ENCODE measurements around the gene ARHGAP18. TPM values are rescaled to one million over a fixed set of nuclear protein-coding genes. Genes with fewer than 3 reads are reported as not detected.

ARHGAP18 gene
- total and polyA plus RNA-seq, 10 of the 15 experiments (the other 5 are each of a cell fraction or from before 2014, with no cell fraction given): 18.2 to 52.2 (median 31.7) TPM

GRCh38 chr6:129634411-129635230 lies 75.4 kb downstream of the ARHGAP18 start:
- Histone ChIP-seq H3K27me3 (replicated peaks in 1 of 2; ENCODE audit: control insufficient read depth in 2 of 2, insufficient read depth in 2 of 2, low read length in 1 of 2) (no peaks in the 10 kb centered on the region), H3K36me3 (ENCODE audit: control insufficient read depth in 2 of 2, insufficient read depth in 2 of 2, low read length in 1 of 2) (peaks cover 8 to 30% of the 10 kb centered on the region in 2 experiments), H3K9ac (ENCODE audit: control insufficient read depth, insufficient read depth, low read length) (no peak overlapping the region), H3K79me2 (ENCODE audit: control insufficient read depth, insufficient read depth, low read length) (peaks cover 1% of the 10 kb centered on the region), H3K9me3 (replicated peaks; ENCODE audit: control insufficient read depth, insufficient read depth, low read length) (no peaks in the 10 kb centered on the region; the same call in 2 of the 3 replicates), H4K20me1 (ENCODE audit: control insufficient read depth, insufficient read depth) (no peaks in the 10 kb centered on the region), H3K27ac (ENCODE audit: control insufficient read depth, insufficient read depth) (no peak overlapping the region), H2AFZ (ENCODE audit: control insufficient read depth, low read depth, low read length) (no peak overlapping the region), H3K4me2 (ENCODE audit: control insufficient read depth, insufficient read depth) (no peak overlapping the region), H3K4me1 (ENCODE audit: control insufficient read depth, insufficient read depth, low read length) (peaks cover 16% of the 10 kb centered on the region; the same call in 1 of the 2 replicates), H3K4me3 (no peak overlapping the region)
- DNase-seq (ENCODE audit: low read depth, low spot score) (no peak), ATAC-seq (peak; percentile 70), FAIRE-seq (no peak)
- ChIA-PET POLR2A (interaction anchor here (1.2 kb wide), 1 partner anchor 11 kb away, joined by 4 read pairs; no protein-coding TSS in a partner anchor), CTCF (interaction anchor here (0.7 kb wide), 1 partner anchor 37 kb away, joined by 3 read pairs; no protein-coding TSS in a partner anchor), SMC1A (ENCODE audit: uncharacterized antibody, unreplicated experiment) (interaction anchor here (1.5 to 4.6 kb wide), 6 partner anchors 9 to 111 kb away, joined by 3 to 16 read pairs (median 5); no protein-coding TSS in a partner anchor), RAD21 (ENCODE audit: unreplicated experiment) (no interaction called here)
- in situ Hi-C loops (cut with MboI) (no loop called here), intact Hi-C loops (cut with micrococcal nuclease; ENCODE audit: unreplicated experiment) (no loop called here)
- WGBS (ENCODE audit: insufficient coverage, insufficient replicate concordance, low lambda C conversion rate, missing lambda C conversion rate): 94% methylated on average over 4 of the region's 4 CpGs
- TF ChIP-seq RUNX3 (IDR thresholded peaks at IDR 0.05; ENCODE audit: low read length) (peak; percentile 78), RB1 (IDR thresholded peaks at IDR 0.05; ENCODE audit: borderline replicate concordance) (no peak), HDGF (IDR thresholded peaks at IDR 0.05) (no peak), YY1 (IDR thresholded peaks at IDR 0.05; ENCODE audit: low read depth, low read length) (no peak), ZNF24 (IDR thresholded peaks at IDR 0.05) (peak; percentile 66; the same call in 1 of the 2 replicates), SIX5 (IDR thresholded peaks at IDR 0.05; ENCODE audit: low read depth, low read length, severe bottlenecking) (no peak), MEF2A (IDR thresholded peaks at IDR 0.05; ENCODE audit: insufficient read depth, low read depth, low read length) (peak; percentile 65; the same call in 1 of the 2 replicates), RCOR1 (conservative IDR thresholded peaks at IDR 0.05; ENCODE audit: low read depth, low read length) (no peak), FOXM1 (IDR thresholded peaks at IDR 0.05; ENCODE audit: low read depth, low read length) (no peak), IKZF1 (conservative IDR thresholded peaks at IDR 0.05) (no peak), MEF2B (IDR thresholded peaks at IDR 0.05; ENCODE audit: partially characterized antibody, poor library complexity, severe bottlenecking) (peak; percentile 49), NR2C1 (IDR thresholded peaks at IDR 0.05) (no peak), ZZZ3 (IDR thresholded peaks at IDR 0.05; ENCODE audit: control insufficient read depth, insufficient read length, low read depth) (no peak)
- BruUV-seq (replicated peaks): no TSS peak

Data from GM12878 (cell line).